ENCODE results near the gene MYBPHL.

The MYBPHL gene

GRCh38 chr1:109252167-109252892 lies 54.5 kb downstream of the MYBPHL start:
- no peak overlapping the region for H3K4me3 ChIP-seq (ENCODE audit: low read length)
- no peak for TF ChIP-seq CTCF (IDR thresholded peaks at IDR 0.05; ENCODE audit: insufficient read depth, low read depth, low read length, missing control alignments)
- DNase-seq (ENCODE audit: low read depth) = no peak

GRCh38 chr1:109251277-109252166 lies 55.3 kb downstream of the MYBPHL start:
- no peak overlapping the region for H3K4me3 ChIP-seq (ENCODE audit: low read length)
- no peak for DNase-seq (ENCODE audit: low read depth)
- TF ChIP-seq CTCF (IDR thresholded peaks at IDR 0.05; ENCODE audit: insufficient read depth, low read depth, low read length, missing control alignments) = no peak

- H3K4me3 ChIP-seq (ENCODE audit: low read length) = peak overlapping the region; percentile 60
- no peak for TF ChIP-seq CTCF (IDR thresholded peaks at IDR 0.05; ENCODE audit: insufficient read depth, low read depth, low read length, missing control alignments)
- DNase-seq (ENCODE audit: low read depth) = no peak
Measured at GRCh38 chr1:109250454-109251276, 56.1 kb downstream of the MYBPHL start.

GRCh38 chr1:109249654-109250401 lies 57.0 kb downstream of the MYBPHL start:
- peak overlapping the region; percentile 60 for H3K4me3 ChIP-seq (ENCODE audit: low read length)
- no peak for TF ChIP-seq CTCF (IDR thresholded peaks at IDR 0.05; ENCODE audit: insufficient read depth, low read depth, low read length, missing control alignments)
- DNase-seq (ENCODE audit: low read depth) = no peak

- peak; percentile 80 for DNase-seq (ENCODE audit: low read depth)
- H3K4me3 ChIP-seq (ENCODE audit: low read length) = peak within 1 kb of the TSS; percentile 60
- TF ChIP-seq CTCF (IDR thresholded peaks at IDR 0.05; ENCODE audit: insufficient read depth, low read depth, low read length, missing control alignments) = no peak
Measured at GRCh38 chr1:109248797-109249629, 57.8 kb downstream of the MYBPHL start, which contains the start of gene CELSR2. Gene CELSR2 (plus strand): TSS chr1:109249539. CDS start chr1:109250080, 541 bp downstream.
